MG63 (cell line): ENCODE measurements around the gene NABP1. TPM values are rescaled to one million over a fixed set of nuclear protein-coding genes. Genes with fewer than 3 reads are reported as not detected.

Source experiments
- DNase-seq: peaks from one replicate; pipeline ENCODE4 v3.0.0-alpha.2; 2020
- H3K27me3 ChIP-seq: fragments of 250-450 bp; sonication (Bioruptor Pico); 2 replicates; pipeline ENCODE4 v1.5.1; 2020; ENCODE audit warnings: mild to moderate bottlenecking, moderate library complexity
- H3K36me3 ChIP-seq: fragments of 250-450 bp; sonication (Bioruptor Pico); 2 replicates; pipeline ENCODE4 v1.5.1; 2020; ENCODE audit warnings: mild to moderate bottlenecking, moderate library complexity
- H3K4me3 ChIP-seq: fragments of 250-450 bp; sonication (Bioruptor Pico); 2 replicates; pipeline ENCODE4 v1.5.1; 2020; ENCODE audit warnings: mild to moderate bottlenecking, moderate library complexity
- H3K9me3 ChIP-seq: fragments of 250-450 bp; sonication (Bioruptor Pico); 2 replicates; pipeline ENCODE4 v1.5.1; 2020; ENCODE audit warnings: mild to moderate bottlenecking, moderate library complexity
- total RNA-seq: library from RNA; depleted of rRNA; stranded (reverse); fragments of >200 nt; shearing (Covaris generic); gene quantifications from 2 replicates; pipeline ENCODE4 v1.2.3, GENCODE V29; 2014; ENCODE audit warnings: low replicate concordance

Gene NABP1
- total RNA-seq, 1 experiment from 2014 or later: 15.8 TPM

DNA sequence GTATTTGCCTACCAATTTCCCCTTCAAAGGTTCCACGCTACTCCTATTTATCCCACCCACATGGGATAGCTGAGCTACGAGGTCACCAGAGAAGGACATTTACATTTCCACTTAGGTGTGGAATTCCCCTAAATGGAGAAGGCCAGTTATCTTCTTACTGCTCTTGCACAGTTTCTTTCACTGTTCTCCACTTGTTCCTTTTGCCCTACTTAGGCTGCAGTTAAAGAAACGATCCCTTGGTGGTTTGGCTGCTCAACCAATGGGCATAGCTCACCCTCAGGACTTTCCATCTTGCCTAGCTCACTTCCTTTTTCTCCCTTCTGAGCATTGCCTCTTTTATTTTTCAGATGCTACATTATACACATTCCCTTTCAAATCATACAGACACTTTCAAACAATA lies 11.2 kb upstream of the NABP1 start:
- Histone ChIP-seq H3K36me3 (no peaks in the 10 kb centered on the region), H3K27me3 (no peaks in the 10 kb centered on the region), H3K9me3 (no peaks in the 10 kb centered on the region), H3K4me3 (no peak overlapping the region)
- no peak for DNase-seq

DNA sequence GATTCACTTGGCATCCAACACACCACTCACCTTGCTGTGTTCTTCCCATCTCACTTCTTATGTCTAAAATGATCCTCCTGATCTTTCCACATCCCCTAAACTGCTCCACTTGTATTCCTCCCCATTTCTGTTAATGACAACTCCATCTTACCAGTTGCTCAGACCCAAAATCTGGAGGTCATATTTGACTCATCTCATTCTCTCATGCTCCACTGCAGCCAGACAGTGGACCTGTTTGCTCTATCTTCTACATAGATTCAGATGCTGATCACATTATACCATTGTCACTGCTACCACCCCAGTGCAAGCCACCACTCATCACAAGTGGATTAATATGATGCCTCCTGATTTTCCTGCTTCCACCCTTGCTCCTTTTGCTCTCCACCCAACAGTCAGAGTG lies 7.9 kb upstream of the NABP1 start:
- H3K9me3 ChIP-seq: no peaks in the 10 kb centered on the region
- no peak for DNase-seq
- no peaks in the 10 kb centered on the region for H3K36me3 ChIP-seq
- no peak overlapping the region for H3K4me3 ChIP-seq
- H3K27me3 ChIP-seq: no peaks in the 10 kb centered on the region

DNA sequence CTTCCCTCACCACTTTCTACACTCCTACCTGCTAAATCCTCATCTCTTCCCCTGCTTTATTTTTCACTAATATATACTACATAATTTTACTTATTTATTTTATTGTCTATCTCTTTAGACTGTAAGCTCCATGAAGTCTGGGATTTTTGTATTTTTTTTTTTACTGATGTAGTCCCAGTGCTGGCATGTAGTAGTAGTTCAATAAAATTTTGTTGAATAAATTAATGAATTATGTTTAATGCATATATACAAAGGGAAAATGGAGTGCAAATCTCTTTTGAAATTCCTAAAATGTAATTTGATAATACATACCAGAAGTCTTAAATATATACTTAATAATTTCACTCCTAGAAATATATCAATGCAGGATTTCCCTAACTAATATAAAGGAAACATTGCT lies 7.1 kb upstream of the NABP1 start:
- DNase-seq: no peak
- Histone ChIP-seq H3K36me3 (no peaks in the 10 kb centered on the region), H3K4me3 (no peak overlapping the region), H3K27me3 (no peaks in the 10 kb centered on the region), H3K9me3 (no peaks in the 10 kb centered on the region)

DNA sequence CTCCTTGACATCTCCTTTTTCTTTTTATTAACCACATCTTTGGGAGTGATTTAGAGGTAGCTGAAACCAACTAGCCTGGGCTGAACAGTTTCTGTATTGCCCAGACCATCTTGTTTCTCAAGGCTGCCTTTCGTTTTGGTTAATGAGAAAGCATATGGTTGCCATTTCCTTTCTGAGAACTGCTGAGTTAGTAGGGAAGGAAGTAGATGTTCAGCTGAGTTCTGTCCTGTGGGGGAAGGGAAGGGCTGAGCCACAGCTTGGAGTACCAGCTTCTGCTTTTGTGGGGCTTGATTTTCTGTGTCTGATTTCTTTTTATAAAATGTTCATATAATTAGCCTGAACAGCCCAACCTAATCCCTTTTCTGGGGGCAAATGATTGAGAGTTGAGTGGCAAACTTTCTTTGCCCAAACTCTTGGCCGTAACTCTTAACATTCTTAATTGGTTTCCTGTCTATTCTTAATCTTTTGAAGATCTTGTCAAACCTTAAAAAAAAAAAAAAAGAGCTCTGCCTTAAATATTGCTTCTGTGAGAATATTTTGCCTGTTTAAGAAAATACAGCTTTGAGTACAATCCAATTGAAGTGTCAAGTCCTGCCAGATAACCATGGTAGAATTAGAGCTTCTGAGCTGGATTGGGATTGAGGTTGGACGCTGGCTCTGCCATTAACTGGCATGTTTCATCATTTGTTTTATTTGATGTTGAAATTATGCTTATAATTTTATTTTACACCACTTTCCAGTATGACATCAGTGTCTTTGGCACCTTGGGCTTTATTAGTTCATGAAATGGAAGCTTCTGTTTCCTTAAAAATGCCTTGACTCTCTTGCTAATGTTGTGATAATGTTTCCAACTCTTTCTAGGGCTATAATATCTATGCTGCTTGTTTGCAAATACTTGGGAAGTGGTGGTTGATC lies 1.9 kb upstream of the NABP1 start:
- Histone ChIP-seq H3K4me3 (no peak overlapping the region), H3K27me3 (no peaks in the 10 kb centered on the region), H3K9me3 (no peaks in the 10 kb centered on the region), H3K36me3 (peaks cover 21% of the 10 kb centered on the region)
- DNase-seq: no peak

DNA sequence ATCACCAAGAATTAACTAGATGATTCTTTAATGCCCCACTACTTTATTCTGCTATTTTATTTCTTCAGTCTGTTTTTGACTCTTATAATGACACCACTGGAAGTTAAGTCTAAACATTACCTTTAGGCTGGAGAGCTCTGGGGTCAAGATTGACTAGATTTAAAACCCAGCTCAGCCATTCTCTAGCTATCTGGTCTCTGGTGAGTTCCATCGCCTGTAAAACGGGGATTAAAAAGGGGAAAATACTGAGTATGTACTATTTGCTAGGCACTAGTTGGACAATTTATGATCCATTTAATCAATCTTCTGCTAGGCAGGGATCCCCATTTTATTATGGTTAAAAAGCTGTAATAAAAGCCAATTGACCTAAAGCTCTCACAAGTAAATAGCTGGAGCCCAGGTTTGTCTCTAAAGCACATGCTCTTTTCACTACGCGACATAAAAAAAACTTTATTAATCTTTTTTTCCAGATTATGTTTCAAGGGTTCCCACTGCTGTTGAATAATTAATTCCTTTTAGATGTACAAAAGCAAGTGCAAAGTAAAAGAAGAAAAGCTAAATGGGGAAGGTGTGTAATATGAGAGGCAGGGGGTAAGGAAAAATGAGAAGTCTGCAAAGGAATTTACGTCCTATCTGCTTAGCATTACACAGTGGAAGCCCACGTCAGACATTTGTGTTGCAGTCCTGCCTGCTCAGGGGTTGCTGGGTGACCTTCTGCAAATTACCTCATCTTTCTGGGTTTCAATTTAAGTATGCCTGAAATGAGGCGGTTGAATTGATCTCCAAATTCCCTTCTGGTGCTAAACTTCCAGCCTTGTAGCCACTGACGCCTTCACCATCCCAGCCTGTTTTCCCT lies 918 bp upstream of the NABP1 start:
- peak; percentile 58 for DNase-seq
- no peaks in the 10 kb centered on the region for H3K9me3 ChIP-seq
- peaks cover 31% of the 10 kb centered on the region for H3K36me3 ChIP-seq
- peak overlapping the region; percentile 68 for H3K4me3 ChIP-seq
- H3K27me3 ChIP-seq: no peaks in the 10 kb centered on the region

DNA sequence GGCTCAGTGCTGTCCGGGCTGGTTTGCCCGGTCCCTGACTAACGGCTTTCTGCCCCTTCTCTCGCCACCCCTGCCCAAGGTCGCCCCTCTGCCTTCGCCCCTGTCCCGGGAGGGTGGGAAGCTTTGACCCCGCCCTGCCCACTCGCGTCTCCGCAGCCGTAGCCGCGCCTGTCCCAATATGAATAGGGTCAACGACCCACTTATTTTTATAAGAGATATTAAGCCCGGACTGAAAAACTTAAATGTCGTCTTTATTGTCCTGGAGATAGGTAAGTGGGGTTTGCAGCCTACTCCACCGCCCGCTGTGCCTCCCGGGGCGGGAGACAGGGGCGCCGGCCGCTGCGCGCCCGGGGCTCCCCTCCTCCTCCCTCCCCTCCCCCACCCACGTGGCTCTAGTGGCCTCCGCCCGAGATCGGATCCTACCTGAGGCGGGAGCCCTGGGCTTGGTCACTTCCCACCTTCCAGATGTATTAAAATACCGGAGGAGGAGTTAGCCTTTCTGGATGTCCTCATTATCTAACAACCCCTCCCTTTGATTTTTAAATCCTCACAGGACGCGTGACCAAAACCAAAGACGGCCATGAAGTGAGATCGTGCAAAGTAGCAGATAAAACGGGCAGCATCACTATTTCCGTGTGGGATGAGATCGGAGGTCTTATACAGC lies 633 bp downstream of the NABP1 start:
- Histone ChIP-seq H3K9me3 (no peaks in the 10 kb centered on the region), H3K36me3 (peaks cover 46% of the 10 kb centered on the region), H3K4me3 (peak overlapping the region; percentile 68), H3K27me3 (no peaks in the 10 kb centered on the region)
- peak; percentile 54 for DNase-seq

DNA sequence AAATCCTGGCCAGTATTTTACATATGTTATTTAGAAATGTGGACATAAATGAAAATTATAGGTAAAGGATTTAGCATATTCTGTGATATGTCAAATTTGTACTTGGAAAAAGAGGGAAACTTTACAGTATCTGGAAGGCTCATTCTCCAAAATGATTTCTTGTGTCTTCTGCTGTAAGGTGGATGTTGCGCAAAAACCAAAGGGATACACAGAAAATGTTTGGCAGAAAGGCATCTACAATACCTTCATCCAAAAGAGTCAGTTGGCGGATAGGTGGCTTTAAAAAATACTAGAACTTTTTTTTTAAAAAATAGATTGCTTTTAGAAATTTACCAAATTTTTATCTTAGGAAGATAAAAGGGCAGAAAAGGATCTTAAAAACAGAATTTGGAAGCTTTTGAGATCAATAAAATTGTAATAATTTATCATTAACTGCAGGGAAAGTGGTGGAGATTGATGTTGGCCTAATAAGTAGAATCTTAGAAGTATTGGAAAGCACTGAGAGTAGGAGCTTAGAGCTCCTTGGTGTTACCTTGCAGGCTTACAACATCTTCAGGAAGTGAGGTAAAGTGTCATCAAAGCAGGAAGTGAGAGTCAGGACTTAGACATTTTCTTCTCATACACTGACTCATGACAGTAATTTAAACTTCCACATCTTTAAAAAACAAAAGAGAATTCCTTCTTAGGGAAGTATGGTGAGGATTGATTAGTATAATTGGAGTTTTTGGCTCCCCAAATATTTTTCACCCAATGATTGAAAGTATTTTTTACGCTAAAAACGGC lies 2.1 kb downstream of the NABP1 start:
- peaks cover 59% of the 10 kb centered on the region for H3K36me3 ChIP-seq
- no peak for DNase-seq
- peak overlapping the region; percentile 68 for H3K4me3 ChIP-seq
- no peaks in the 10 kb centered on the region for H3K27me3 ChIP-seq
- no peaks in the 10 kb centered on the region for H3K9me3 ChIP-seq

DNA sequence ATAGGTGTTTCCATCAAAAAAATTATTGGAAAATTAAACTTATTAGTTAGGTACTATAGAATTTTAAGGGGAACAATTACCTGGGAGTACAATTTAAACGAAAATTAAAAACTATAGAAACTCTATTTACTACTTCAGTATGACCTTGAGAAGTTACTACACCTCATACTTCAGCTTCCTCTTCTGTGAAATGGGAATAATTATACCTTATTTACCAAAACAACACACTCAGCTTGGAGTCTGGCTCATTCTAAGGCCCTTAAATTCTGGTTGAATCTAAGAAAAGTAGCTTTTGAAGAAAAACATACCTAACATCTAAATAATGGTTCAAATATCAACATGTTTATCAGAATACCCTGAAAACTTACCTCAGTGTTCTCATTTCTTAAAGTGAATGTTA lies 2.7 kb downstream of the NABP1 start:
- peak overlapping the region; percentile 68 for H3K4me3 ChIP-seq
- H3K9me3 ChIP-seq: no peaks in the 10 kb centered on the region
- peaks cover 64% of the 10 kb centered on the region for H3K36me3 ChIP-seq
- no peak for DNase-seq
- no peaks in the 10 kb centered on the region for H3K27me3 ChIP-seq

DNA sequence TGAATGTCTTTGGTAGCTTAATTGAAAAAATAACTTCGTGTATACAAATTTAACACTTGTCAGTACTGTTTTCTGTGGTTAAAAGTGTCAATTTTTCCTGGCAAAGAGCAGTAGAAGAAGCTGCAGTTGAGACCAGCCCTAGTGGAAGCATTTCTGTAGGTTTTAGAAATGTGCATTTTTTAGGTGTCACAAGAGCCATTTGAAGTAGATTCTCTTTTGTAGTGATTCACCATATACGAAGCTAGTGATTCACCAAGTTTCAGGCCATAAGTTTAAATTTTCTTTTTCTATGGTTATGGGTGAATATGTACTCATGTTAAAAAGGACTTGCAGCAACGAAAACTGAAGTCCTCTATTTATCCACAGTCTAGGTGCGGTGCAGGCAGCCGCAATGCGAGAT lies 4.2 kb downstream of the NABP1 start:
- Histone ChIP-seq H3K4me3 (no peak overlapping the region), H3K9me3 (no peaks in the 10 kb centered on the region), H3K36me3 (peaks cover 79% of the 10 kb centered on the region), H3K27me3 (no peaks in the 10 kb centered on the region)
- DNase-seq: no peak

DNA sequence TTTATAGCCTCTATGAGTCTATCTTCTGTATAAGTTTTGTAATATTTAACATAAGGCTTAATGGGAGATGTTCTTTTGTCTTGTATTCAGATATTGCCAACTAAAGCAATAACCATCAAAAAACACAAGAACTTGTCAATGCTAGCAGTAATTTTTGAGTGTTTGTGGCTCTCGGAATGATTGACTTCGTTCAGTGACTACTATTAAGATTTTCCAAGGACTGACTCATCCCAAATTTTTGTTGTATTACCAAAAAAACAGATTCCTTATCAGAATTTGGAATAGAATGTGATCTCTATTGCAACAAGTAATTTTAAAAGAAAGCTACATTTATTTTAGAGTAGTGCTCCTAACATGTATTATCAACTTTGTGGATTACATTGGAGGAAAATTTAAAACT lies 8.1 kb downstream of the NABP1 start:
- H3K9me3 ChIP-seq: no peaks in the 10 kb centered on the region
- H3K4me3 ChIP-seq: no peak overlapping the region
- DNase-seq: no peak
- peaks cover 69% of the 10 kb centered on the region for H3K36me3 ChIP-seq
- no peaks in the 10 kb centered on the region for H3K27me3 ChIP-seq

DNA sequence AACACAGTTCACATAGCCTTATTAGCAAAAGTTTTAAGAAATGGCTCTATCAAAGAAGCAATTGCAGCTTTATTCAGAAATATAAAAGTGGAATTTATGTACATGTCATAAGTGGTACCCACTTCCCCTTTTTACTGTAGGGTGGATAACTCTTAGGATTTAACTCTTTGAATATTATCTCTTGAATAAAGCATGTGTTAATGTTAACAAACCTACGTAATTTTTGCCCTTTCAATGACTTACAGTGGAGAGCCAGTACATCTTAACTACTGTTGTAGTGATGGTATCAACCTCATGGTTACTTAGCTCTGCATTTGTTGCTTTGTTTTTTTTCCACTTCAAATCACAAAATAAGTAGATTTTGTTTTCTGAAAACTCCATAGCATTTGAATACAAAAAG lies 8.8 kb downstream of the NABP1 start:
- no peak for DNase-seq
- Histone ChIP-seq H3K27me3 (no peaks in the 10 kb centered on the region), H3K4me3 (no peak overlapping the region), H3K9me3 (no peaks in the 10 kb centered on the region), H3K36me3 (peaks cover 62% of the 10 kb centered on the region)

DNA sequence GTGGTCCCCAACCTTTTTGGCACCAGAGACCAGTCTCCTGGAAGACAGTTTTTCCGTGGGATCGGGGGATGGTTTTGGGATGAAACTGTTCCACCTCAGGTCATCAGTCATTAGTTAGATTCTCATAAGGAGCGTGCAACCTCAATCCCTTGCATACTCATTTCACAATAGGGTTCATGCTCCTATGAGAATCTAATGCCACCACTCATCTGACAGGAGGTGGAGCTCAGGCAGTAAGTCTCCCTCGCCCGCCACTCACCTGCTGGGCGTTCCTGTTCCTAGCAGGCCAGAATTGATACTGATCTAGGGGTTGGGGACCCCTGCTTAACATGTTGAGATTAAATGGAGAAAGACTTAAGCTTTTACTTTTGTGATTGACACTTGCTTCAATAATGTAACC lies 9.9 kb downstream of the NABP1 start:
- DNase-seq: no peak
- Histone ChIP-seq H3K27me3 (no peaks in the 10 kb centered on the region), H3K4me3 (no peak overlapping the region), H3K9me3 (no peaks in the 10 kb centered on the region), H3K36me3 (peaks cover 51% of the 10 kb centered on the region)

DNA sequence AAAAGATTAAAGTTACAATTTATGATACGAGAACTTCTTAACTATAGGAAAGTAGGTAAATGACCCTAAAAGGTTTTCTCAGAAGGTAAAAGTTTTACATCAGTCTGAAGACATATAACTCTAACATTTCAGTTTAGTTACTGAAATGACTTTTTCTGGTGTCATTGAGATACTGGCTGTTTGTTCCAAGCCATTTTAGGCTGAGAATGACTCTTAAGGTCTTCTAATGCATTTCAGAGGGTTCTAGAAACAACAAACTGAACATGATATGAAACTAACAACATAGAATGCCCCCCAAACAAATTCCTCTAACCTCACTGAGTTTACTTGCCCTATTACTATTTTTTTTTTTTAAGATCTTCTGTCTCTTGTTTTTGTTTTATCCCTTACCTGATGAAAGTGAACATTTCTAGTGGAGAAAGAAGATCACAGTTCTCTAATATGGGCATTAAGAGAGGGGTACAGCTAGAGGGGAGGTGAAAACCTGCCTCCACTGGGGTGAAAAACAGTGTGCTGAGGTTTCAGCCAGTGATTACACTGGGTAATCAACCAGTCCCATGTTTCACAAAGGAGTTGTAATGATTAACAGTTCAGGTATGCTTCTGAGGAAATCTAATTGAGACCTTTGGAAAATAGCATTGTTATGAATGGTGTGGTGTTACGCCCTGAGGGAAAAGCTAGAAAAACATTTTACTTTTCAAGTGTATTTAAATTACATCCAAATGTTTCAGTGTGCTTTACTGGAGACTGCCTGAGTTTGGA lies 11.2 kb downstream of the NABP1 start:
- H3K4me3 ChIP-seq: no peak overlapping the region
- H3K27me3 ChIP-seq: no peaks in the 10 kb centered on the region
- no peaks in the 10 kb centered on the region for H3K9me3 ChIP-seq
- H3K36me3 ChIP-seq: peaks cover 40% of the 10 kb centered on the region
- DNase-seq: no peak

DNA sequence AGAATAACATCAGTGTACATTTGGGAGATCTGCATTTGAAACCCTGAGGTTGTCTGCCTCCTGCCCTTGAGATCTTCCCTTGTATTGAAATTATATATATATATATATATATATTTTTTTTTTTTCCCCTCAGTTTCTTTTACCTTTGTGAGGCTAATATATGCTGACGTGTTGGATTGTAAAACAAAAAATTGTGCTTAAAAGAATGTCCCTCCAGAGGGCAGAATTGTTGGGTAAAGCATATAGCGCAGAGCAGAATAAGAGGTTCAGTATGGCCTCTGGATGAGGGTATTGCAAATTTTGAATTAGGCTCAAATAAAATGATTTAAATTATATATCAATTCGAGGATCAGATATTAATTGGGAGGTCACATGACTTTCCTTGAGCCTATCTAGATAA lies 12.4 kb downstream of the NABP1 start:
- Histone ChIP-seq H3K27me3 (no peaks in the 10 kb centered on the region), H3K4me3 (no peak overlapping the region), H3K9me3 (no peaks in the 10 kb centered on the region), H3K36me3 (peaks cover 29% of the 10 kb centered on the region)
- DNase-seq: no peak

DNA sequence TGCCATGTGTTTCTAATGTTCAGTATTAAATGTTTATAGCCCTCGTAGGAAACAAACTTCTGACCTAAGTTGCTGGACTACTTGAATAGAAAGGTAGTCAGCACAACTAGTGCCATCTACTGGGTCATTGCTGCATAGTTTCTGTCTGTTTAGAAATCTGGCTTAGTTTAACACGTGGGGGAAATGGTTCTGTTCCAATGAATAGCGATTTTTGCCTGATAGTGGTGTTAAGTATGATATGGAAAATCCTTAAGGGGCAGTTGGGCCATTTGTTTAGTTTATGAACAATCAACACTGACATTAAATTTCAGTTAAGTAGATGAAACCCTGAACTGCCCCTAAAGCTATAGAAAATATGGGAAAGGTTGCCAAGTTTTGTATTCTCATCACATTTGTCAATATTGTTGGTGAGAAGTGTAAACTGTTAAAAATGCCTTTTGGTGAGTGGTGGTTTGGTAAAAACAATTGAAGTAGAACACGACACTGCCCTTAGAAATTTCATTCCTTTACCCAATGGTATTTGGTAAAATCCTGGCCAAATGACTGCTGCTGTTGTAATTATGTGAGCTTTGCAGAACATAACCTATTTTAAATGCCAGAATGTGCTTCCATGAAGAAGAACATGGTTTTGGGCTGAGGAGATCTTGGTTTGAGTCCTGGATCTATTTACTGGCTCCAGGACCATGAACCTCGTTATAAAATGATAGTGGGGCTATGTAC lies 13.2 kb downstream of the NABP1 start:
- Histone ChIP-seq H3K27me3 (no peaks in the 10 kb centered on the region), H3K4me3 (no peak overlapping the region), H3K9me3 (no peaks in the 10 kb centered on the region), H3K36me3 (peaks cover 20% of the 10 kb centered on the region)
- no peak for DNase-seq
